ENCODE data around the gene VKORC1L1.

The VKORC1L1 gene

DNA sequence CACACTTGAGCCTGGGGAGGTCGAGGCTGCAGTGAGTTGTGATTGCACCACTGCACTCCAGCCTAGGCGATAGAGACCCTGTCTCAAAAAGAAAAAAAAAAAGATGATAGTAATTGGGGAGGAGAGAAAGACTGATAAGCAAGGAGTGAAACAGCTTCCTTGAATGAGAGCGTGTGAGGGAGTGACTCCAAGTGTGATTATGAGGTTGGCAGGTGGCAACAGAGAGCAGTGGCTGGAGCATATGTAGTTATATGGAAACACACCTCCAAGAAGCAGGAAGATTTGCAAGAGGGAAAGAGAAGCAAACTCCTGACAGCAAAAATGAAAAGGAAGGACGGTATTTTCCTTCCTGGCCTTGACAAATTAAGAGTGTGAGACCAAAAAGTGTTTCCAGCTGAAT is 50.4 kb downstream of the VKORC1L1 start:
- no peak overlapping the region for H3K27ac ChIP-seq
- TF ChIP-seq, protein P1, sequence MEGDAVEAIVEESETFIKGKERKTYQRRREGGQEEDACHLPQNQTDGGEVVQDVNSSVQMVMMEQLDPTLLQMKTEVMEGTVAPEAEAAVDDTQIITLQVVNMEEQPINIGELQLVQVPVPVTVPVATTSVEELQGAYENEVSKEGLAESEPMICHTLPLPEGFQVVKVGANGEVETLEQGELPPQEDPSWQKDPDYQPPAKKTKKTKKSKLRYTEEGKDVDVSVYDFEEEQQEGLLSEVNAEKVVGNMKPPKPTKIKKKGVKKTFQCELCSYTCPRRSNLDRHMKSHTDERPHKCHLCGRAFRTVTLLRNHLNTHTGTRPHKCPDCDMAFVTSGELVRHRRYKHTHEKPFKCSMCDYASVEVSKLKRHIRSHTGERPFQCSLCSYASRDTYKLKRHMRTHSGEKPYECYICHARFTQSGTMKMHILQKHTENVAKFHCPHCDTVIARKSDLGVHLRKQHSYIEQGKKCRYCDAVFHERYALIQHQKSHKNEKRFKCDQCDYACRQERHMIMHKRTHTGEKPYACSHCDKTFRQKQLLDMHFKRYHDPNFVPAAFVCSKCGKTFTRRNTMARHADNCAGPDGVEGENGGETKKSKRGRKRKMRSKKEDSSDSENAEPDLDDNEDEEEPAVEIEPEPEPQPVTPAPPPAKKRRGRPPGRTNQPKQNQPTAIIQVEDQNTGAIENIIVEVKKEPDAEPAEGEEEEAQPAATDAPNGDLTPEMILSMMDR (conservative IDR thresholded peaks at IDR 0.05): no peak

DNA sequence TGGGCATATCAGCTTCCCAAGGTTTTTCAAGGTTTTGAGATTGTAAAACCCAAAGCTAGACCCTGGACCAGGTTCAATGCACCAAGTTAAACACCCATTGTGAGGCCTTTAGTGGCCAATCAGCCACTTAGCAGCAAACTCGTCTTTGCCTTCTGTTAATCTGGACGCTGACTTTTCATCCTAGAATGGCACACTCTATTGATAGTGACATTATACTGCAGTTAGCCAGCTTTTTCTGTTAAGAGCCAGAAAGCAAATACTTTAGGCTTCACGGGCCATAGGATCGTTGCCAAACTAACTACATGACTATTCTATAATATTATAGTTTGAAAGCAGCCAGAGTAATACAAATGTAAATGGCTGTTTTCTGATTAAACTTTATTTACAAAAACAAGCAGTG is 51.3 kb downstream of the VKORC1L1 start:
- no peak overlapping the region for H3K27ac ChIP-seq

DNA sequence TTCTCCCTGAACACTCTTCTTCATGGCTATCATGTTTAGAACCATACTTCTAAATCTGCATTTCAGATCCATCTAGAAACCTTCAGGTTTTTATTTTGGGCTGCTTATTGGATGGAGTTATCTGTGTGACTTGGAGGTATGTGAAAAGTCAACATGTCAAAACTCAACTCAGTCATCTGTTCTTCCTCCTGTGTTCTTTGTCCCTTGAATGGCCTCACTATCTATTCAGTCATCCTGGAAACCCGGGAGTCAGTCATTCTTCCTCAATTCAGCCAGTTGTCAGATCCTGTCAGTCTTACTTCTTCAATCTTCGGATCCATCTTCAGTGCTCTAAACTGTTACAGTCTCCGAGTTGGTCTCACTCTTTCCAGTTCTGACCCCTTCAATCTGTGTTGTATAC is 52.2 kb downstream of the VKORC1L1 start:
- TF ChIP-seq, protein P1 (conservative IDR thresholded peaks at IDR 0.05): no peak
- no peak overlapping the region for H3K27ac ChIP-seq

More for the DNA sequence above, 51.3 kb downstream of the VKORC1L1 start:
- TF ChIP-seq, protein P1 (conservative IDR thresholded peaks at IDR 0.05): no peak

DNA sequence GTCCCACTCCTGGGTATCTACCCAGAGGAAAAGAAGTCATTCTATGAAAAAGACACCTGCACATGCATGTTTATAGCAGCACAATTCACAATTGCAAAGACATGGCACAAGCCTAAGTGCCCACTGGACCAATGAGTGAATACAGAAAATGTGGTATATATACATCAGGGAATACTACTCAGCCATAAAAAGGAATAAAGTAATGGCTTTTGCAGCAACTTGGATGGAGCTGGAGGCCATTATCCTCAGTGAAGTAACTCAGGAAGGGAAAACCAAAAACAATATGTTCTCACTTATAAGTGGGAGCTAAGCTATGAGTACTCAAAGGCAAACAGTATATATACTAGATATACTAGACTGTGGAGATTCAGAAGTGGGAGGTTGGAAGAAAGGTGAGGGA is 53.7 kb downstream of the VKORC1L1 start:
- TF ChIP-seq, protein P1 (conservative IDR thresholded peaks at IDR 0.05): no peak
- no peak overlapping the region for H3K27ac ChIP-seq

DNA sequence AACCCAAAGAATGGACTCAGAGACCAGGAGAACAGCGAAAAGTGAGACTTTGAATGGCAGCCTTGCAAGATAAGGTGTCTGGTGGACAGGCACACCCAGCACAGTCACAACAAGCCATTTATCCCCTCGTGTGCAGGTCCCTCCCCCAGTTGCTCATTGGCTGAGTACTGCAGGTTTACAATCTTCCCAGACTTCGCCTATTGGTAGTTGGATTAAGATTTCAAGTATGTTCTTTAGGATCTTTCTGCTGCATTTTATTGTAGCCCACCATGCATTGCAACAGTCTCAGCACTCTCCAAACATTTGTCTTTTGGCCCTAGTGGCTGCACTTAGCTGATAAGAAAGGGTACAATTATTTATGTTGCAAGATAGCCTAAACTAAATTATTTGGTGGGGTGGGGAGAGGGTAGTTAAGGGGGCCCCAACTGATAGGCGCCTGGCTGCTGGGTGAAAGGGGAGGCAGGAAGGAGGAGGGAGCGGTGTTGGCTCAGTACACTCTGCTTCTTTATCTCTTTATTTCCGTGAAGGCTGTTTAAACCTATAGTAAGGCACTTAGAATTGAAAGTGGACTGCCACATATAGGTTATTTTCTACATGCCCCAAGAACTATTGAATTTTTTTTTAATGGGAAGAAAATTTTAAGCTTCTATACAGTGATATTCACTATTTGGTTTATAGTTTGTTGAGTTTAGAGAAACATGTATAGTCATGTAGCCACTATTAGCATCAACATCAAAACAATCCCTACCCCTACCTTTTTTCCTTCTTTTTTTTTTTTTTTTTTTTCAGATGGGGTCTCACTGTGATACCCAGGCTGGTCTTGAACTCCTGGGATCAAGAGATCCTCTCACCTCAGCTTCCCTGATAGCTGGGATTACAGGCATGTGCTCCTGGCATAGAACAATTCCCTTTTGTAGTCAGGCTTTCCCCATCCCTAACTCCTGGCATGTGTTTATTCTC is 54.9 kb downstream of the VKORC1L1 start:
- H3K27ac ChIP-seq: no peak overlapping the region
- TF ChIP-seq, protein P1 (conservative IDR thresholded peaks at IDR 0.05): no peak

DNA sequence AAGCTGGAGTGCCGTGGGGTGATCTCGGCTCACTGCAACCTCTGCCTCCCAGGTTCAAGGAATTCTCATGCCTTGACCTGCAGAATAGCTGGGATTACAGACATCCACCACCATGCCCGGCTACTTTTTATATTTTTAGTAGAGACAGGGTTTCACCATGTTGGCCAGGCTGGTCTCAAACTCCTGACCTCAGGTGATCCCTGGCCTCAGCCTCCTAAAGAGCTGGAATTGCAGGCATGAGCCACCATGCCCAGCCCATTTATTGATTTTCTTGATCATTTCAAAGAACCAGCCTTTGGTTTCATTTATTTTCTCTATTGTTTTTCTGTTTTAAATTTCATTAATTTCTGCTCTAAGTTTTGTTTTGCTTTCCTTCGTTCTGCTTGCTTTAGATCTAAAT is 58.8 kb downstream of the VKORC1L1 start:
- TF ChIP-seq, protein P1 (conservative IDR thresholded peaks at IDR 0.05): no peak
- no peak overlapping the region for H3K27ac ChIP-seq

DNA sequence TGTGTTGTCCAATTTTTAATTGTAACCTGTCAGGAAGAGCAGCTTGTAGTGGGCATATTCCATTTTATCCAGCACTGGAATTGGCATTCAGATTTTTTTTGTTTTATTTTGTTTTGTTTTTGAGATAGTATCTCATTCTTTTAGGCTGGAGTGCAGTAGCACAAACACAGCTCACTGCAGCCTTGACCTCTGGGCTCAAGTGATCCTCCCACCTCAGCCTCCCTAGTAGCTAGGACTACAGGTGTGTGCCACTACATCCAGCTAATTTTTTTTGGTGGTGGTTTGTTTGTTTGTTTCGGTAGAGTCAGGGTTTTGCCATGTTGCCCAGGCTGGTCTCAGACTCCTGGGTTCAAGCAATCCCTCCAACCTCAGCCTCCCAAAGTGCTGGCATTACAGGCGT is 64.4 kb downstream of the VKORC1L1 start:
- TF ChIP-seq, protein P1 (conservative IDR thresholded peaks at IDR 0.05): no peak
- no peak overlapping the region for H3K27ac ChIP-seq
